Upper lobe of left lung (tissue), 6 donors: ENCODE measurements around the gene DCUN1D4. TPM values are rescaled to one million over a fixed set of nuclear protein-coding genes. Genes with fewer than 3 reads are reported as not detected.

ENCODE experiments used
- ATAC-seq, 2 donors: fragments of 200-7000 bp; cut with Tn5 transposase; one replicate each; pipeline ENCODE4 v1.9.1; 2022; ENCODE audit warnings: mild to moderate bottlenecking in 2 of 2, moderate library complexity in 2 of 2; ENCODE audit not compliant: low FRiP score in 2 of 2
- DNase-seq, 2 donors: peaks; one replicate each; pipeline ENCODE4 v3.0.0-alpha.2; 2019 to 2020
- H3K27ac ChIP-seq, 4 donors: fragments of 200-600 bp; sonication (generic); one replicate each; pipeline ENCODE4 v1.5.1; 2016 to 2019
- H3K27me3 ChIP-seq, 4 donors: fragments of 200-600 bp; sonication (generic); one replicate each; pipeline ENCODE4 v1.5.1; 2017 to 2019
- H3K36me3 ChIP-seq, 4 donors: fragments of 200-600 bp; sonication (generic); one replicate each; pipeline ENCODE4 v1.5.1; 2016 to 2019
- H3K4me1 ChIP-seq, 4 donors: fragments of 200-600 bp; sonication (generic); one replicate each; pipeline ENCODE4 v1.5.1; 2018 to 2019
- H3K4me3 ChIP-seq, 4 donors: fragments of 200-600 bp; sonication (generic); one replicate each; pipeline ENCODE4 v1.5.1; 2017 to 2019; ENCODE audit warnings: mild to moderate bottlenecking in 2 of 4, moderate library complexity in 1 of 4
- H3K9me3 ChIP-seq, 4 donors: fragments of 200-600 bp; sonication (generic); one replicate each; pipeline ENCODE4 v1.5.1; 2018 to 2019
- EP300 ChIP-seq, 4 donors: sonication (generic); formaldehyde crosslinking; IDR thresholded peaks; one replicate each; pipeline ENCODE4 v1.5.1; 2017; ENCODE audit warnings: antibody characterized with exemption in 4 of 4, control low read depth in 2 of 4
- POLR2A ChIP-seq, 4 donors: fragments of 450-650 bp; IDR thresholded peaks; one replicate each; pipeline ENCODE4 v1.5.1; 2016 to 2017; ENCODE audit warnings: antibody characterized with exemption in 4 of 4, mild to moderate bottlenecking in 2 of 4
- POLR2AphosphoS5 ChIP-seq, 2 donors: sonication (generic); formaldehyde crosslinking; IDR thresholded peaks; one replicate each; pipeline ENCODE4 v1.5.1; 2017; ENCODE audit warnings: antibody characterized with exemption in 2 of 2
- WGBS, 2 donors: methylation state at CpG; one replicate each; pipeline ENCODE4 v1.1.5; 2017 to 2018; 5-methylcytosine and 5-hydroxymethylcytosine counted together
- total RNA-seq, 6 donors: library from RNA; depleted of rRNA in 4 of 6; stranded (reverse); fragments of >200 nt in 4 of 6; gene quantifications; one replicate each; pipeline versions ENCODE4 v1.1.0 to v1.2.1, GENCODE V29; 2016 to 2021
- TF ChIP-seq, protein P1 (sequence below), 6 experiments: fragments of 450-650 bp in 4 of 6; fragments of 200-600 bp in 2 of 6; sonication (generic) in 2 of 6; IDR thresholded peaks; one replicate each; pipeline ENCODE4 v1.5.1; 2016 to 2019; ENCODE audit warnings: antibody characterized with exemption in 6 of 6
- donor health status: DM: no; HTN: no; CAD: no; lungs with moderate emphysema.
- donor health status: DM: no; HTN: yes; CAD: no; lungs with severe emphysema.

DCUN1D4 gene
- total RNA-seq, 6 donors from 2014 or later: 18.8 to 47.6 (median 31.2) TPM

DNA sequence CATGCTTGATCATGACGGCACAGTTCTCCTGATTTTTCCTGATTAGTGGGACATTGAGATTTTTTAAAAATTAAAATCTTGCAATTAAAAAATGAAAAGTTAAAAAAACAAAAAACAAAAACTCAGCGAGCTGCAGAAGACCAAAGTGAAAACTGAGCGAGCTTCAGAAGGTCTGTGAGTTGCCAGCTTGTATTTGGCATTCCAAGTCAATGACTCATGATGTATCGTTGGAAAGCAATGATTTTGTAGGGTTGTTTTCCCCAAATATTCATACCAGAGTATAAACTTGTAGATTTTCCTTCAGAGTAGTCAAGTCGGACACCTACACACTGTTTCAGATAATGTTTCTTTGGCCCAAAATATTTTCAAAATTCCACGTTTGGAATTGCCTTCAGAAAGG is 100.3 kb downstream of the DCUN1D4 start:
- Histone ChIP-seq H3K36me3 (no peaks in the 10 kb centered on the region), H3K9me3 (no peaks in the 10 kb centered on the region), H3K4me3 (no peak overlapping the region), H3K27me3 (no peaks in the 10 kb centered on the region), H3K4me1 (no peaks in the 10 kb centered on the region), H3K27ac (no peak overlapping the region)
- WGBS, 2 donors: 72 to 78% methylated on average over 6 of the region's 6 CpGs
- DNase-seq (no peak), ATAC-seq (no peak)
- TF ChIP-seq, protein P1, sequence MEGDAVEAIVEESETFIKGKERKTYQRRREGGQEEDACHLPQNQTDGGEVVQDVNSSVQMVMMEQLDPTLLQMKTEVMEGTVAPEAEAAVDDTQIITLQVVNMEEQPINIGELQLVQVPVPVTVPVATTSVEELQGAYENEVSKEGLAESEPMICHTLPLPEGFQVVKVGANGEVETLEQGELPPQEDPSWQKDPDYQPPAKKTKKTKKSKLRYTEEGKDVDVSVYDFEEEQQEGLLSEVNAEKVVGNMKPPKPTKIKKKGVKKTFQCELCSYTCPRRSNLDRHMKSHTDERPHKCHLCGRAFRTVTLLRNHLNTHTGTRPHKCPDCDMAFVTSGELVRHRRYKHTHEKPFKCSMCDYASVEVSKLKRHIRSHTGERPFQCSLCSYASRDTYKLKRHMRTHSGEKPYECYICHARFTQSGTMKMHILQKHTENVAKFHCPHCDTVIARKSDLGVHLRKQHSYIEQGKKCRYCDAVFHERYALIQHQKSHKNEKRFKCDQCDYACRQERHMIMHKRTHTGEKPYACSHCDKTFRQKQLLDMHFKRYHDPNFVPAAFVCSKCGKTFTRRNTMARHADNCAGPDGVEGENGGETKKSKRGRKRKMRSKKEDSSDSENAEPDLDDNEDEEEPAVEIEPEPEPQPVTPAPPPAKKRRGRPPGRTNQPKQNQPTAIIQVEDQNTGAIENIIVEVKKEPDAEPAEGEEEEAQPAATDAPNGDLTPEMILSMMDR (IDR thresholded peaks at IDR 0.05): no peak
- TF ChIP-seq EP300 (IDR thresholded peaks at IDR 0.05): no peak
- TF ChIP-seq POLR2A (IDR thresholded peaks at IDR 0.05): no peak
- TF ChIP-seq POLR2AphosphoS5 (IDR thresholded peaks at IDR 0.05): no peak

- DNase-seq (no peak), ATAC-seq (no peak)
- TF ChIP-seq POLR2AphosphoS5 (IDR thresholded peaks at IDR 0.05) (no peak), EP300 (IDR thresholded peaks at IDR 0.05) (no peak), POLR2A (IDR thresholded peaks at IDR 0.05) (no peak)
- TF ChIP-seq, protein P1 (IDR thresholded peaks at IDR 0.05): no peak
- H3K27ac ChIP-seq: no peak overlapping the region
- WGBS, 2 donors: 72 to 85% methylated on average over 2 of the region's 2 CpGs
- no peaks in the 10 kb centered on the region for H3K36me3 ChIP-seq
- H3K4me3 ChIP-seq: no peak overlapping the region
- no peaks in the 10 kb centered on the region for H3K4me1 ChIP-seq
- H3K27me3 ChIP-seq: no peaks in the 10 kb centered on the region
- H3K9me3 ChIP-seq: no peaks in the 10 kb centered on the region
Observed at GRCh38 chr4:51958199-51958968, 115.4 kb downstream of the DCUN1D4 start.

DNA sequence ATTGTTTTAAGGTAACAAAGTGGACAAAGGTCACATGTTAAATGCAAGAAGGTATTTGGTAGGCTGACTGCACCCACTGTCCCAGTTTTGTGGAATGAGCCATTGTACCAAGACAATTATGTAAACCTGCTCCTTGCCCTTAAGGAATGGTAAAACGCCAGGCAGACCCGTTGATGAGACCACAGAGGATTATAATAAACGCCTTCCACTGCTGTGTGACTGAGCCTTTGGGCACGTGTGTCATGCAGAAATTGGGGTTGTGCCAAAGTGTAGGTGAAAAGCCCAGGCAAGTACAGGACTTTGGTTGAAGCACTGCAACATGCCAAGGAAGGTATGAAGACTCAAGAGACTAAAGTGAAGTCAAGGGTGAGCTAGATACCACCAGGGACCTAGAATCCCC is 117.5 kb downstream of the DCUN1D4 start:
- TF ChIP-seq POLR2AphosphoS5 (IDR thresholded peaks at IDR 0.05) (no peak), EP300 (IDR thresholded peaks at IDR 0.05) (no peak), POLR2A (IDR thresholded peaks at IDR 0.05) (no peak)
- TF ChIP-seq, protein P1 (IDR thresholded peaks at IDR 0.05): no peak
- Histone ChIP-seq H3K4me1 (no peaks in the 10 kb centered on the region), H3K4me3 (no peak overlapping the region), H3K9me3 (no peaks in the 10 kb centered on the region), H3K27ac (no peak overlapping the region), H3K27me3 (no peaks in the 10 kb centered on the region), H3K36me3 (no peaks in the 10 kb centered on the region)
- ATAC-seq (no peak), DNase-seq (no peak)
- 58 to 70% methylated on average over 4 of the region's 4 CpGs for WGBS, 2 donors

DNA sequence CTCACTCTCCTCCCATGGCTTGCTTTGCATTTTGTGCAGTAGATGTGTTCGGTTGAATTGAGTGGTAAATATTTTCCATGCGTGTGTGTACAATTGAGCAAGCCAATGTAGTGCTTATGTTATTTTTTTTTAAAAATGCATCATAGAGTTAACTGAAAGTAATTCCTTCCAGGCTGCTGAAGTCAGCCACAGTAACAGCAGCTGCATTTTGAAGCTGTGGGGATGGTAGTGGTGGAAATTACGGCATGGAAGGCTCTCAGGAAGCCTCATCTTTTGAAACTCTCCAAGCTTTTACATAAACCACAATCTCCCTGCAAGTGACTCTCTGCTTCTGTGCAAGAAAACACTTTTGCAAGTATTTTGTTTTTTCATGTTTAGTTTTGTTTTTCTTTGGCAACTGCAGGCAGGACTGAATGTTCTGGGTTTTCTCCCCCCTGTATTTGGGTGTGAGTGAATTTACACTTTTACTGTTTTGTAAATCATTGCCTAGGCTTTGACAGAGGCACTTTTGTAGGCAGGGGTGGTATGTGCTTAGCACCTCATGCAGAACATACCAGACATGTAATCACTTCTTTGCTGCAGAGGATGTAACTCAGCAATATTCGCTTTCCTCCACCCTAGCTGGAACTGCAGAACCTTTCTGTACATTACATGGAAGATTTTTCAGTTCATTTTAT is 121.0 kb downstream of the DCUN1D4 start:
- Histone ChIP-seq H3K4me3 (no peak overlapping the region), H3K9me3 (peaks cover 0 to 3% (median 0%) of the 10 kb centered on the region in 4 donors), H3K36me3 (no peaks in the 10 kb centered on the region), H3K4me1 (no peaks in the 10 kb centered on the region), H3K27me3 (no peaks in the 10 kb centered on the region), H3K27ac (no peak overlapping the region)
- TF ChIP-seq POLR2A (IDR thresholded peaks at IDR 0.05): no peak
- TF ChIP-seq POLR2AphosphoS5 (IDR thresholded peaks at IDR 0.05): no peak
- TF ChIP-seq, protein P1 (IDR thresholded peaks at IDR 0.05): no peak
- no peak for DNase-seq
- ATAC-seq: no peak
- WGBS, 2 donors: 64 to 70% methylated on average over 4 of the region's 4 CpGs
